Breast epithelium (tissue), 3 donors: ENCODE measurements around the gene ZMYM2.

Experiments used
- CTCF ChIP-seq, 3 donors: fragments of 450-650 bp; IDR thresholded peaks; one replicate each; pipeline ENCODE4 v1.5.1; 2016 to 2017; ENCODE audit warnings: antibody characterized with exemption in 3 of 3, mild to moderate bottlenecking in 3 of 3, moderate library complexity in 3 of 3
- POLR2A ChIP-seq: fragments of 450-650 bp; IDR thresholded peaks from one replicate; pipeline ENCODE4 v1.6.1; 2016; ENCODE audit warnings: antibody characterized with exemption, mild to moderate bottlenecking, moderate library complexity

GRCh38 chr13:19985219-19985556, 26.7 kb downstream of the ZMYM2 start:
- TF ChIP-seq CTCF (IDR thresholded peaks at IDR 0.05) (no peak), POLR2A (no peak)
